Gastroesophageal sphincter (tissue), 4 donors: ENCODE data around the gene GPR42. TPM values are rescaled to one million over a fixed set of nuclear protein-coding genes. Genes with fewer than 3 reads are reported as not detected.

ENCODE experiments used
- ATAC-seq: fragments of 150-250 bp; one replicate; pipeline ENCODE4 v1.9.1; 2016; ENCODE audit warnings: mild to moderate bottlenecking, moderate library complexity
- H3K27ac ChIP-seq, 4 donors: fragments of 200-600 bp; sonication (generic) in 3 of 4; 1 replicate in 3 of 4; 2 replicates in 1 of 4; pipeline ENCODE4 v1.5.1; 2016 to 2019
- H3K27me3 ChIP-seq: fragments of 200-600 bp; sonication (generic); one replicate; pipeline ENCODE4 v1.5.1; 2019
- H3K36me3 ChIP-seq, 2 donors: fragments of 200-600 bp; sonication (generic); one replicate each; pipeline ENCODE4 v1.5.1; 2019; ENCODE audit warnings: control low read depth in 1 of 2
- H3K4me1 ChIP-seq, 3 donors: fragments of 200-600 bp; sonication (generic); 1 replicate in 2 of 3; 2 replicates in 1 of 3; pipeline ENCODE4 v1.5.1; 2016 to 2019; ENCODE audit warnings: control low read depth in 2 of 3
- H3K4me3 ChIP-seq, 2 donors: fragments of 200-600 bp; sonication (generic); one replicate each; pipeline ENCODE4 v1.5.1; 2019; ENCODE audit warnings: mild to moderate bottlenecking in 1 of 2, moderate library complexity in 1 of 2
- H3K9me3 ChIP-seq, 3 donors: fragments of 200-600 bp; sonication (generic); one replicate each; pipeline ENCODE4 v1.5.1; 2017 to 2019; ENCODE audit warnings: control low read depth in 2 of 3
- CTCF ChIP-seq, 4 experiments: fragments of 200-600 bp in 2 of 4; fragments of 450-650 bp in 2 of 4; sonication (generic) in 1 of 4; IDR thresholded peaks; one replicate each; pipeline ENCODE4 v1.5.1; 2017 to 2019; ENCODE audit warnings: antibody characterized with exemption in 4 of 4, mild to moderate bottlenecking in 2 of 4, moderate library complexity in 2 of 4
- EP300 ChIP-seq: sonication (generic); formaldehyde crosslinking; IDR thresholded peaks from one replicate; pipeline ENCODE4 v1.6.1; 2017; ENCODE audit warnings: antibody characterized with exemption, mild to moderate bottlenecking
- POLR2A ChIP-seq, 2 donors: fragments of 450-650 bp; IDR thresholded peaks; one replicate each; pipeline ENCODE4 v1.6.1; 2017; ENCODE audit warnings: antibody characterized with exemption in 2 of 2, mild to moderate bottlenecking in 2 of 2, moderate library complexity in 1 of 2
- POLR2AphosphoS5 ChIP-seq: sonication (generic); formaldehyde crosslinking; IDR thresholded peaks from one replicate; pipeline ENCODE4 v1.6.1; 2017; ENCODE audit warnings: antibody characterized with exemption
- WGBS, 2 donors: methylation state at CpG; one replicate each; pipeline ENCODE4 v1.1.5; 2018; ENCODE audit warnings: low coverage in 1 of 2; 5-methylcytosine and 5-hydroxymethylcytosine counted together
- small RNA-seq, 4 donors: library from RNA; depleted of rRNA; stranded (forward); fragments of <200 nt; gene quantifications; one replicate each; pipeline ENCODE3, GENCODE V24; 2016
- total RNA-seq, 4 donors: library from RNA; depleted of rRNA; stranded (reverse); fragments of >200 nt; gene quantifications; one replicate each; pipeline ENCODE4 v1.1.0, GENCODE V29; 2016

Gene GPR42
- total RNA-seq, 4 donors from 2014 or later = not detected

- Histone ChIP-seq H3K27ac (no peak overlapping the region), H3K27me3 (peaks cover 70% of the 10 kb centered on the region), H3K36me3 (no peaks in the 10 kb centered on the region), H3K4me1 (no peaks in the 10 kb centered on the region), H3K9me3 (no peaks in the 10 kb centered on the region), H3K4me3 (no peak overlapping the region)
- 52 to 59% methylated on average over 4 to 5 of the region's 5 CpGs for WGBS, 2 donors
- ATAC-seq = no peak
- TF ChIP-seq POLR2AphosphoS5 (no peak), EP300 (no peak), POLR2A (IDR thresholded peaks at IDR 0.05) (no peak), CTCF (IDR thresholded peaks at IDR 0.05) (no peak)
These were observed 48.9 kb downstream of the GPR42 start for GRCh38 chr19:35419805-35420204.

DNA sequence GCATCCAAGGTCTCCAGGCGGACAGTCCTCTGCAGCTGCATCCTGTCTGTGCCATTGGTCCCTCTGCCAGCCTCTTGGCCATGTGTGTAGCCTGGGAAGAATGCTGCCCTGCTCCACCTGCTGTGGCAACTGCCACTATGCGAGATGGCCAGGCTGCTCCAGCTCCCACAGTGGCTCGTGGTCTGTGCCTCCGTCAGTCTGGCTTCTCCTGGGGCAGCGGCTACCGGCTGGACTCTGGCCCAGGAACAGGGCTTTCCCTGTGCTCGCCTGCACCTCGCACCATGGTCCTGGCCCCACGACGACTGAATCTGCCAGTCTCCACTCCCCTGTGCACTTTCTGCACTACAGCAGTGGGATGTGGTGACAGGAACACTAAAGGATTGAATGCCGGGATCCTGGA is 50.5 kb downstream of the GPR42 start:
- 60% methylated on average over 1 to 2 of the region's 11 CpGs for WGBS, 2 donors
- Histone ChIP-seq H3K27me3 (peaks cover 64% of the 10 kb centered on the region), H3K36me3 (no peaks in the 10 kb centered on the region), H3K4me3 (no peak overlapping the region), H3K27ac (no peak overlapping the region), H3K4me1 (no peaks in the 10 kb centered on the region), H3K9me3 (no peaks in the 10 kb centered on the region)
- ATAC-seq = no peak
- no peak for TF ChIP-seq POLR2AphosphoS5
- no peak for TF ChIP-seq CTCF (IDR thresholded peaks at IDR 0.05)
- TF ChIP-seq EP300 = no peak
- no peak for TF ChIP-seq POLR2A (IDR thresholded peaks at IDR 0.05)

Small RNA genes lying within 50 kb of the gene (small RNA-seq; reads per million reads assigned to genes)
- 0 reads per million in 4 donors for gene RN7SL491P

Other genes starting within 250 kb of the GPR42 start
- 10 to 100 TPM; 24.8 to 47.9 (median 36.2) TPM for gene LGI4, start 236.0 kb upstream of the GPR42 start, total RNA-seq
- 100 to 1,000 TPM in 1 of 4 donors, 10 to 100 TPM in 3; 42.8 to 140 (median 52.7) TPM for gene FXYD1, start 232.2 kb upstream of the GPR42 start, total RNA-seq
- gene FXYD7, start 227.8 kb upstream of the GPR42 start, total RNA-seq = not detected
- 10 to 100 TPM; 18.8 to 42.5 (median 33.0) TPM for gene FXYD5, start 216.3 kb upstream of the GPR42 start, total RNA-seq
- not detected for gene FAM187B, start 142.3 kb upstream of the GPR42 start, total RNA-seq
- 1 to 10 TPM; 3.3 to 6.6 (median 5.2) TPM for gene LSR, start 122.1 kb upstream of the GPR42 start, total RNA-seq
- 100 to 1,000 TPM in 1 of 4 donors, 10 to 100 TPM in 3; 75.1 to 137 (median 93.0) TPM for gene USF2, start 102.1 kb upstream of the GPR42 start, total RNA-seq
- not detected for gene HAMP, start 88.5 kb upstream of the GPR42 start, total RNA-seq
- under 1 TPM in 1 of 4 donors, not detected in 3; 0.40 TPM for gene MAG, start 78.9 kb upstream of the GPR42 start, total RNA-seq
- 1 to 10 TPM; 2.7 to 5.6 (median 4.9) TPM for gene CD22, start 41.9 kb upstream of the GPR42 start, total RNA-seq
- gene FFAR1, start 23.2 kb upstream of the GPR42 start, total RNA-seq = not detected
- gene FFAR3, start 12.6 kb upstream of the GPR42 start, total RNA-seq = under 1 TPM in 1 of 4 donors, not detected in 3; 0.13 TPM
- gene FFAR2, start 77.2 kb downstream of the GPR42 start, total RNA-seq = 1 to 10 TPM in 1 of 4 donors, under 1 TPM in 1, not detected in 2; 0.35 to 1.3 TPM
- not detected for gene KRTDAP, start 119.4 kb downstream of the GPR42 start, total RNA-seq
- 10 to 100 TPM in 2 of 4 donors, 1 to 10 TPM in 2; 5.6 to 20.0 (median 9.0) TPM for gene DMKN, start 142.6 kb downstream of the GPR42 start, total RNA-seq
- 10 to 100 TPM in 1 of 4 donors, 1 to 10 TPM in 2, not detected in 1; 1.0 to 13.4 (median 1.2) TPM for gene SBSN, start 157.2 kb downstream of the GPR42 start, total RNA-seq
- gene GAPDHS, start 162.4 kb downstream of the GPR42 start, total RNA-seq = not detected
- gene TMEM147, start 174.6 kb downstream of the GPR42 start, total RNA-seq = 10 to 100 TPM; 60.0 to 82.6 (median 64.1) TPM
- not detected for gene ATP4A, start 192.6 kb downstream of the GPR42 start, total RNA-seq
- gene PMIS2, start 215.1 kb downstream of the GPR42 start, total RNA-seq = not detected
- 1 to 10 TPM; 3.9 to 8.7 (median 6.2) TPM for gene HAUS5, start 241.7 kb downstream of the GPR42 start, total RNA-seq